OCI-LY7 (cell line): ENCODE results near the gene MCCD1.

Source experiments
- CTCF ChIP-seq: fragments of 200-600 bp; sonication (generic); conservative IDR thresholded peaks from 2 replicates; pipeline ENCODE4 v1.5.1; 2014; ENCODE audit warnings: mild to moderate bottlenecking, antibody characterized with exemption, low read length, moderate library complexity, mixed read lengths
- EZH2phosphoT487 ChIP-seq: fragments of 200-600 bp; sonication (generic); IDR thresholded peaks from 2 replicates; pipeline ENCODE4 v1.6.1; 2018; ENCODE audit warnings: low read depth, borderline replicate concordance, mild to moderate bottlenecking, mixed run types, antibody characterized with exemption, low read length, moderate library complexity, mixed read lengths

DNA sequence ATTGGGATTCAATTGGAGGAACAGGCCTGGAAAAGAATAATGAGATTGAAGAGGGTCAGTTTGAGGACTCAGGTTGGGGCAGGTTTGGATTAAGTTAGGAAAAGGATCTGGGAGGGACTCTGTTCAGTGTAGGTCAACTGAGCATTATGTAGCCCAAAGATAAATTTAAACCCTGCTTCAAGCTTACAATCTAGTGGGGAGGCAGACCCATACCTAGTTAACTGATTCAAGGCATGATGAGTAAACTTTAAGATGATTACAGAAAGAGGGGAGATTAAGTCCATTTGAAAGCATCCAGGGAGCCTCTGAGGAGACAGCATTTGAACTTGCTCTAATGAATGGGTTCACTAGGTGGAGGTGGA lies 31.9 kb downstream of the MCCD1 start:
- TF ChIP-seq CTCF (no peak), EZH2phosphoT487 (no peak)
